ACHN (cell line): ENCODE data around the gene NGEF.
A peak's percentile ranks its signal among the peaks of the same experiment; 100 is the strongest.

Experiments
- DNase-seq: peaks from one replicate; pipeline ENCODE4 v3.0.0-alpha.2; 2015
- in situ Hi-C: cut with HindIII; loops from 2 replicates; pipeline ENCODE4 v1.10.0; 2017; ENCODE audit warnings: low sequenced_read_pairs, low pct_ligation_motif_present, low pct_unique_long_range_greater_than_20kb

Gene NGEF

DNA sequence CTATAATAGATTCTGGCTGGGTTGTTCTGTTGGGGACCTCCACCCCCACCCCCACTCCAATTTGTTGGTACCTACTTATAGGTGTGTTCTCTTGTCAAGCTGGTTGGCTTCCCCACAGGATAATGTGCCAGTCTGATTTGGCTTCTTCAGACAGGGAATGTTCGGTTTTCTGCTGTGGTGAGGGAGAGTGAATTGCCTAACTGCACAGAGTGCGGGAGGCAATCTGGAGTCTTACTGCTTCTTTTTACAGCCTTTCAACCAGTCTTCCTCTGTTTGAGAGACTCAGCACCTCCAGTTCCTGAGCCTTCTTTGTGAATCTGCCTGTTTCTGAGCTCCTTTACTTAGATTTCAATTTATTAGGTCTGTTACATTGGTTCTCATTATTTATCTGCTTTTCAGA lies 170.4 kb downstream of the NGEF start:
- in situ Hi-C loops, result no loop called here
- no peak for DNase-seq

DNA sequence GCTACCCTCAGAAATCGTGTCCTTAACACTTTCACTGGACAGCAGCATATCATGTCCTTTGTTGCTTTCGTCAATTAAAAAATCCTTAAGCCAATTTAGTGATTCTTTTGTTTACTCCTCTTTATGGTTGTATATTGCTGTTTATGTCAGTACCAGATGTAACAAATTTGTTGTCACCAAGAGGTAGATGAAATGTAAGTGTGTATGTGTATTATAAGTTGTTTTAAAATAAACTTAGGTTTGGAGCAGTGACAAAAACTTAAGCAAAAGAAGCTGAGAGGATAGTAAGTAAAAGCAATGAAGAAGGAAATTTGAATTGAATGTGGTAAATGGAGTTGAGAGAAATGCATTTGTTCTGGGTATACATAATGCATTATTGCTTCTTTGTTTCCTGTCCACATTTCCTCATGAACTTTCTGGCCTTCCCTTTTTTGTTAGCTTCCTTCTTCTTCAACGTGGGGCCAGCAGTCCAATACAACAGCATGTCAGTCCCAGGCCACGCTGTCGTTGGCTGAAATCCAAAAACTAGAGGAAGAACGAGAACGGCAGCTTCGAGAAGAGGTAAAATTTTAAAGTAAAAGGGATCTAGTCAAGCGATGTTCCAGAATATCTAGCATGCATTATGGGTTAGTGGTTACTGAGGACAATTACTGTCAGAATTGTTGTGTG lies 173.5 kb downstream of the NGEF start:
- in situ Hi-C loops, result no loop called here
- no peak for DNase-seq

DNA sequence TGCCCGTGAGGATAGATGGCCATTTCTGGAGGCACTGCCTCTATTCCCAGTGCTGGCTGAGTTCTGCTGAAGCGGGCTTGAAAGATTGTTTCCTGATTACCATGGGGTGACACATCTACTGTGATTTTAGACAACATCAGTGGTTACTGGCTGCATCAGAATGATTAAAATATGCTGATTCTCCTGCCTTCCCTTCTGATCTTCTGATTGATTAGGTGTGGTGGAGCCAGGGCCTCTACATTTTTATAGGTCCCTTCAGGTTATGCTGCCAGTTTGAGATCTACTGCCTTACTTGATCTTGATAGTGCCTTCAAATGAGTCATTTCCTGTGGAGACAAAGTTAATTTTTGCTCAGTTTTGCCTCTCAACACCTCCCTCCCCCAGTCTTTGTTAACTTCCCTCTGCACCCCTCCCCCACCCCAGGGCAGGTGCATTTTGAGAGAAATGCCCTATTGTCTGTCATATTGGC lies 174.6 kb downstream of the NGEF start:
- in situ Hi-C loops, result no loop called here
- peak; percentile 78 for DNase-seq

DNA sequence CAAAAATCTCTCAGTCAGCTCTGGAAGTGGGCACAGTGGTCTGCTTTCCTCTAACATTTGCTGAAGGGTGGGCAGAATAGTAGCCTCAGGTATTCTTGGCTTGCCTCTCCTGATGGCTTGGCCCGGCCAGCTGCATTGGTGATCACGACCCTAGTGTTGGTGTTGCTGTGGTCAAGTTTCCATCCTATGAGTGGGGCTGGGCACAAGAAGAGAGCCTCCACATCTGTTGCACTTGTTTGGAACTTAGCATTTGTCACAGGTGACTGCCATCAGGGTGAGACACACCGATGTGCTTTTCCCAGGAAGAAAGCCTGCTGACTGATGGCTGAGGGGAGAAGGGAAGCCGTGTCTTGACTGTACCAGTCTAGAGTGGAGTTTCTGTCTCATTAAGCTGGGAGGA lies 176.1 kb downstream of the NGEF start:
- in situ Hi-C loops, result no loop called here
- DNase-seq, result no peak

- in situ Hi-C loops, result no loop called here
- DNase-seq, result no peak
These were observed 177.3 kb downstream of the NGEF start for GRCh38 chr2:232835687-232836208.

GRCh38 chr2:232833830-232834229 lies 179.2 kb downstream of the NGEF start:
- in situ Hi-C loops, result no loop called here
- DNase-seq, result no peak

DNA sequence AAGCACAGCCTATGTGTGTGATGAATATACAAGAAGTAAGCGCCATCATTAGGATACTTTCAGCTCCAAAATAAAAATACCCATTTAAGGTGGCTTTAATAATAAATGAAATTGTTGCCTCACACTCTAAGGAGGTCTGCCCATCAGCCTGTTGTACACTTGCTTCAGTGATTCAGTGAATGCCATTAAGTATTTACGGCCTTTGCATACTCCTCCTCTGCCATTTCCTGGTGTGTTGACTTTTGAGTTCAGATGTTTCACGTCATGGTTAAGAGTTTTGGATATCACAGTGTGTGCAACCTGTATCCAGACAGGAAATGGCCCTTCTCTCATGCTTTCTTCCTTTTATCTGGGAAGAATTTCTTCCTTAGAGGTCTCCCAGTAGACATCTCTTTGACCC lies 181.6 kb downstream of the NGEF start:
- DNase-seq, result peak; percentile 47
- in situ Hi-C loops, result no loop called here

DNA sequence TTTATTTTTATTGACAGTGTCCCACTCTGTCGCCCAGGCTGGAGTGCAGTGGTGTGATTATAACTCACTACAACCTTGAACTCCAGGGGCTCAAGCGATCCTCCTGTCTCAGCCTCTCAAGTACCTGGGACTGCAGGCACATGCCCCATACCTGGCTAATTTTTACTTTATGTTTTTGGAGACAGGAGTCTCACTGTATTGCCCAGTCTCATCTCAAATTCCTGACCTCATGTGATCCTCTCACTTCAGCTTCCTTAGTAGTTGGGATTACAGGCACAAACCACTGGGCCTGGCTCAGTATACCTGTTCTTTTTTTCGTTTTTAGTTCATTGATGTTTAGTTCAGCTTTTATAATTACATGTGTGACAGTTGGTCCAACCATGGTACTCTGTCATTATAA lies 183.1 kb downstream of the NGEF start:
- no peak for DNase-seq
- in situ Hi-C loops, result no loop called here
